K562 (cell line): ENCODE measurements around the gene MRPL9. TPM values are rescaled to one million over a fixed set of nuclear protein-coding genes. Genes with fewer than 3 reads are reported as not detected.

Source experiments
- ARNT ChIP-seq, 2 experiments: fragments of 450-650 bp; IDR thresholded peaks; 2 replicates each; pipeline ENCODE4 v1.6.1; 2016; ENCODE audit warnings: mild to moderate bottlenecking in 1 of 2
- CTBP1 ChIP-seq: fragments of 450-650 bp; IDR thresholded peaks from 2 replicates; pipeline ENCODE4 v1.6.1; 2016; ENCODE audit warnings: borderline replicate concordance
- FIP1L1 ChIP-seq: fragments of 200-400 bp; formaldehyde crosslinking; IDR thresholded peaks from 2 replicates; pipeline ENCODE4 v1.6.1; 2018; ENCODE audit warnings: mild to moderate bottlenecking, low read depth, low read length; ENCODE audit not compliant: poor library complexity, severe bottlenecking
- HDAC6 ChIP-seq: IDR thresholded peaks from 2 replicates; pipeline ENCODE4 v1.6.1; 2012; ENCODE audit warnings: low read depth, mild to moderate bottlenecking, control low read depth, inconsistent platforms, low read length, moderate library complexity
- HINFP ChIP-seq: fragments of 450-650 bp; conservative IDR thresholded peaks from 2 replicates; pipeline ENCODE4 v1.6.1; 2016; ENCODE audit warnings: missing genetic modification characterization, low read depth, mild to moderate bottlenecking, control low read depth, missing compliant biosample characterization
- HMGN3 ChIP-seq: IDR thresholded peaks from 2 replicates; pipeline ENCODE4 v1.6.1; 2011; ENCODE audit warnings: borderline replicate concordance, low read depth, mild to moderate bottlenecking, mixed read lengths, low read length; ENCODE audit not compliant: insufficient read length; ENCODE audit errors: extremely low read depth
- HMGXB4 ChIP-seq: sonication (generic); formaldehyde crosslinking; IDR thresholded peaks from 2 replicates; pipeline ENCODE4 v1.8.1; 2023; ENCODE audit warnings: mild to moderate bottlenecking, missing genetic modification reagents
- NKRF ChIP-seq: fragments of 450-650 bp; IDR thresholded peaks from 2 replicates; pipeline ENCODE4 v1.6.1; 2016; ENCODE audit warnings: borderline replicate concordance
- RBM34 ChIP-seq: fragments of 200-400 bp; formaldehyde crosslinking; IDR thresholded peaks from 2 replicates; pipeline ENCODE4 v1.6.1; 2018; ENCODE audit warnings: low read length, borderline replicate concordance; ENCODE audit not compliant: insufficient read depth
- SMAD4 ChIP-seq: fragments of 250-450 bp; sonication (Bioruptor Pico); conservative IDR thresholded peaks from 2 replicates; pipeline ENCODE4 v1.8.0; 2021; ENCODE audit warnings: inconsistent platforms, mild to moderate bottlenecking, moderate library complexity
- TAF9B ChIP-seq: fragments of 450-650 bp; IDR thresholded peaks from 2 replicates; pipeline ENCODE4 v1.6.1; 2018; ENCODE audit warnings: mild to moderate bottlenecking; ENCODE audit not compliant: partially characterized antibody
- TBL1XR1 ChIP-seq, 2 experiments: IDR thresholded peaks; 2 replicates each; pipeline ENCODE4 v1.6.1; 2012; ENCODE audit warnings: improper control_type of control experiment in 2 of 2, low read length in 2 of 2, mild to moderate bottlenecking in 1 of 2
- TSC22D4 ChIP-seq: fragments of 450-650 bp; IDR thresholded peaks from 2 replicates; pipeline ENCODE4 v1.6.1; 2016; ENCODE audit warnings: missing genetic modification characterization, missing biosample characterization, control low read depth
- ZFP1 ChIP-seq: fragments of 450-650 bp; formaldehyde crosslinking; IDR thresholded peaks from 2 replicates; pipeline ENCODE4 v1.4.0; 2020; ENCODE audit warnings: mild to moderate bottlenecking, mixed read lengths
- ZNF165 ChIP-seq: fragments of 250-450 bp; sonication (Bioruptor Pico); IDR thresholded peaks from 2 replicates; pipeline ENCODE4 v1.4.0; 2020; ENCODE audit warnings: borderline replicate concordance
- ZNF232 ChIP-seq: sonication (generic); formaldehyde crosslinking; IDR thresholded peaks from 2 replicates; pipeline ENCODE4 v1.8.0; 2022; ENCODE audit warnings: mild to moderate bottlenecking, missing genetic modification reagents
- polyA plus RNA-seq, 8 experiments: library from polyadenylated mRNA; depleted of rRNA in 4 of 8; stranded (reverse) in 5 of 8; unstranded in 3 of 8; fragments of >200 nt; fragmentation: Nextera tagmentation in 2 of 8; fragmentation: Illumina TruSeq in 1 of 8; extraction: Ambion mirVana in 2 of 8; extraction: Trizol in 1 of 8; gene quantifications; 2 replicates each; pipeline versions ENCODE4 v1.2.1 to v1.2.3, GENCODE V29; 2011 to 2014; ENCODE audit warnings: inconsistent platforms in 1 of 8, missing spikeins in 1 of 8
- total RNA-seq, 7 experiments: library from RNA; depleted of rRNA in 6 of 7; stranded (reverse); fragments of >200 nt in 6 of 7; fragmentation: Illumina TruSeq in 2 of 7; extraction: Trizol in 2 of 7; gene quantifications; 2 replicates each; pipeline versions ENCODE4 v1.2.1 to v1.2.3, GENCODE V29; 2011 to 2021; ENCODE audit warnings: low replicate concordance in 1 of 7
- TF ChIP-seq, protein P1 (sequence below), 2 experiments: fragments of 450-650 bp; conservative IDR thresholded peaks; 2 replicates each; pipeline ENCODE4 v1.6.1; 2017; ENCODE audit warnings: mild to moderate bottlenecking in 2 of 2, moderate library complexity in 2 of 2
- TF ChIP-seq, protein P2 (sequence below): sonication (generic); formaldehyde crosslinking; IDR thresholded peaks from 2 replicates; pipeline ENCODE4 v1.9.0; 2022; ENCODE audit warnings: mild to moderate bottlenecking, missing genetic modification reagents

Gene MRPL9
- total and polyA plus RNA-seq, 9 of the 15 experiments (the other 6 are each of a cell fraction or from before 2014, with no cell fraction given) = 38.0 to 162 (median 111) TPM

DNA sequence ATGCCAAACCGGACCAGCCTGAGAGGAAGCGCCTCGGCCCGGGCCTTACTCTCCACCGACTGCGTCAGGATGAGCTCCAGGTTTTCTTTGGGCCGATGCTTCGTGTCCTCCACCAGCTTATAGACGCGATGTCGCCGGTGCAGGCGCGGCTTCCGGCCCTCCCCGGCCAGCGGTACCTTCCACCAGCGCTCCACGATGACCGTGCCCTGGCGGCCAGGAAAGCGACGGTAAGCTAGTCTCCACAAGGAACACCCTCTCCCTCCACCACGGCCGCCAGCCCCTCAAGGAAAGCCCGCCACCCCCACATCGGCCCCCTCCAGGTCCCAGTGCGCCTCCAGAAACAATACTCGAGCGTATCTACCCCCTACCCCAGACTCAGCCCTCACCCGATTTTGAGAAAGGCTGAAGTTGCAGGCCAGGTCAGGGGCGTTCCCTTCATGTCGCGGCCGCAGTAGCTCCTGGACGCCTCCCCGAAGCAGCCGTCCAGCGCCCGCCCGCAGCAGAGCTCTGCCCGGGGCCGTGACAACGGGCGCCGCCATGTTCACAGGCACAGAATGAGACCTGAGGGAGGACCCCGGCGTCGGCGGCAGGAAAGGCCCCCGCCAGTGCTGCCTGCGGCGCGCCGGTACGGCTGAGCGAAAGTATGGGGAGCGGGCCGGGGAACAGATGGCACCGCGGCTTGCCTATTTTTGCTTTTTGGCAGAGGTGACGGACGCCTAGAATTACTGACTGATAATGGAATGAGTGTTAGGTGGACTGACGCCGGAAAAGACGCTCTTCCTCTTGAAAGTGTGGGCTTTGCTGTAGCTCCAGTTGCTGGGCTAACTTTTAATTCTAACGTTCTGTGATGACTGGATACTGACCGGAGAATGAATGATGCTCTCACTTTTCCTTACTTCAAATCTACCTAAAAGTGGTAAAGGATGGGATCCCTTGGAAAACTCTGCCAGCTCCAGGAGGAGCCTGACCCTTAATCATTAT, at the start of gene MRPL9 (continued):
- no peak for TF ChIP-seq HINFP (tag)
- TF ChIP-seq TBL1XR1 (IDR thresholded peaks at IDR 0.05; ENCODE audit: low read length in 2 of 2) = peak in 1 of 2 experiments; percentile 28; a peak in 1 of 4 replicates
- no peak for TF ChIP-seq RBM34
- TF ChIP-seq, protein P1, sequence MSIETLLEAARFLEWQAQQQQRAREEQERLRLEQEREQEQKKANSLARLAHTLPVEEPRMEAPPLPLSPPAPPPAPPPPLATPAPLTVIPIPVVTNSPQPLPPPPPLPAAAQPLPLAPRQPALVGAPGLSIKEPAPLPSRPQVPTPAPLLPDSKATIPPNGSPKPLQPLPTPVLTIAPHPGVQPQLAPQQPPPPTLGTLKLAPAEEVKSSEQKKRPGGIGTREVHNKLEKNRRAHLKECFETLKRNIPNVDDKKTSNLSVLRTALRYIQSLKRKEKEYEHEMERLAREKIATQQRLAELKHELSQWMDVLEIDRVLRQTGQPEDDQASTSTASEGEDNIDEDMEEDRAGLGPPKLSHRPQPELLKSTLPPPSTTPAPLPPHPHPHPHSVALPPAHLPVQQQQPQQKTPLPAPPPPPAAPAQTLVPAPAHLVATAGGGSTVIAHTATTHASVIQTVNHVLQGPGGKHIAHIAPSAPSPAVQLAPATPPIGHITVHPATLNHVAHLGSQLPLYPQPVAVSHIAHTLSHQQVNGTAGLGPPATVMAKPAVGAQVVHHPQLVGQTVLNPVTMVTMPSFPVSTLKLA (conservative IDR thresholded peaks at IDR 0.05) = peak; percentile 61 to 83; a peak in 3 of 4 replicates
- TF ChIP-seq NKRF = peak; percentile 87
- TF ChIP-seq HMGXB4 (CRISPR knock-in tag) = 0 out of 2 replicates have a peak, but pooled peaks have one; percentile 57
- no peak for TF ChIP-seq TSC22D4 (tag)
- TF ChIP-seq FIP1L1 = no peak
- no peak for TF ChIP-seq ZNF165 (CRISPR knock-in tag)
- TF ChIP-seq SMAD4 (CRISPR knock-in tag) = peak; percentile 84
- TF ChIP-seq TAF9B = peak; percentile 74
- TF ChIP-seq, protein P2, sequence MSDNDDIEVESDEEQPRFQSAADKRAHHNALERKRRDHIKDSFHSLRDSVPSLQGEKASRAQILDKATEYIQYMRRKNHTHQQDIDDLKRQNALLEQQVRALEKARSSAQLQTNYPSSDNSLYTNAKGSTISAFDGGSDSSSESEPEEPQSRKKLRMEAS (CRISPR knock-in tag) = peak; percentile 45; the same call in 1 of the 2 replicates
- TF ChIP-seq ARNT (IDR thresholded peaks at IDR 0.05) = peak in 1 of 2 experiments; percentile 57; a peak in 1 of 4 replicates
- 0 out of 2 replicates have a peak, but pooled peaks have one; percentile 68 for TF ChIP-seq HDAC6
- peak; percentile 74 for TF ChIP-seq HMGN3
- no peak for TF ChIP-seq ZFP1 (CRISPR knock-in tag)
- TF ChIP-seq CTBP1 = peak; percentile 71; the same call in 1 of the 2 replicates
- TF ChIP-seq ZNF232 (CRISPR knock-in tag) = peak; percentile 54; the same call in 1 of the 2 replicates
